Uterus (tissue), 2 donors: ENCODE results near the gene SLC15A4.

Experiments used
- POLR2A ChIP-seq, 2 donors: fragments of 450-650 bp; IDR thresholded peaks; one replicate each; pipeline ENCODE4 v1.6.1; 2016; ENCODE audit warnings: antibody characterized with exemption in 2 of 2, mild to moderate bottlenecking in 1 of 2, moderate library complexity in 1 of 2
- TF ChIP-seq, protein P1 (sequence below), 4 experiments: fragments of 200-600 bp in 2 of 4; fragments of 450-650 bp in 2 of 4; sonication (generic) in 2 of 4; IDR thresholded peaks; one replicate each; pipeline ENCODE4 v1.5.1; 2016 to 2019; ENCODE audit warnings: antibody characterized with exemption in 4 of 4, mild to moderate bottlenecking in 2 of 4, moderate library complexity in 1 of 4

DNA sequence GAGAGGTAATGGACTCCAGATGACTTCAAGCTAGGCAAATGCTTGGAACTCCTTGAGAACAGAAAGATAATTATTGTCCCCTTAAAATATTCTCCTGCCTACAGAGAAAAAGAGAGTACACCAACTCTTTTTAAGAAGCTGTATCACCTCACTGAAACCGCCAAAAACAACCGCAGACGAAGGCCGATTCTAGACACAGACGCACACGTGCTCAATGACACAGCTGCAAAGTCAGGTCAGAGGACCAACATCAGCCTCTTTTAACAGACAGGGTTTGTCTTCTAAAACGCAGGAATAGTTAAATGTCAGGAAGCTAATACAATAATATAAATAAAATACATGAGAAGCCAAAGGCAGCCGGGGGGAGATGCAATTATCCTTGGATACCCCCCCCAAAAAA, 19.0 kb downstream of the SLC15A4 start:
- TF ChIP-seq, protein P1, sequence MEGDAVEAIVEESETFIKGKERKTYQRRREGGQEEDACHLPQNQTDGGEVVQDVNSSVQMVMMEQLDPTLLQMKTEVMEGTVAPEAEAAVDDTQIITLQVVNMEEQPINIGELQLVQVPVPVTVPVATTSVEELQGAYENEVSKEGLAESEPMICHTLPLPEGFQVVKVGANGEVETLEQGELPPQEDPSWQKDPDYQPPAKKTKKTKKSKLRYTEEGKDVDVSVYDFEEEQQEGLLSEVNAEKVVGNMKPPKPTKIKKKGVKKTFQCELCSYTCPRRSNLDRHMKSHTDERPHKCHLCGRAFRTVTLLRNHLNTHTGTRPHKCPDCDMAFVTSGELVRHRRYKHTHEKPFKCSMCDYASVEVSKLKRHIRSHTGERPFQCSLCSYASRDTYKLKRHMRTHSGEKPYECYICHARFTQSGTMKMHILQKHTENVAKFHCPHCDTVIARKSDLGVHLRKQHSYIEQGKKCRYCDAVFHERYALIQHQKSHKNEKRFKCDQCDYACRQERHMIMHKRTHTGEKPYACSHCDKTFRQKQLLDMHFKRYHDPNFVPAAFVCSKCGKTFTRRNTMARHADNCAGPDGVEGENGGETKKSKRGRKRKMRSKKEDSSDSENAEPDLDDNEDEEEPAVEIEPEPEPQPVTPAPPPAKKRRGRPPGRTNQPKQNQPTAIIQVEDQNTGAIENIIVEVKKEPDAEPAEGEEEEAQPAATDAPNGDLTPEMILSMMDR (IDR thresholded peaks at IDR 0.05), result no peak
- TF ChIP-seq POLR2A (IDR thresholded peaks at IDR 0.05), result no peak
